Measurements from ENCODE around the gene PYROXD2.

Gene PYROXD2

DNA sequence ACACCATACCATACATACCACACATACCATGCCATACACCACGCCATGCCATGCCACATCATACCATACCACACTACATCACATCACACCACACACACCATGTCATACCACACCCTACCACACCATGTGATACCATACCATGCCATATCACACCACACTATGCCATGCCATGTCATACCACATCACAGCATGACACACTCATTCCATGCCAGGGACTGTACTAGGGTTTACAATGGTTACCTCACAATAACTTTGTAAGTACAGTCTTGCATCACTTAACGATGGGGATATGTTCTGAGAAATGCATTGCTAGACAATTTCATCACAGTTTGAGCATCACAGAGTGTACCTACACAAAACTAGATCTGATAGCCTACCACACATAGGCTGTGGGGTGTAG is 14.5 kb downstream of the PYROXD2 start:
- Histone ChIP-seq H3K27me3 (ENCODE audit: control insufficient read depth in 3 of 3, insufficient read depth in 3 of 3, low read depth in 1 of 3, low read length in 3 of 3) (no peaks in the 10 kb centered on the region), H3K27ac (replicated peaks; ENCODE audit: low read length) (no peak overlapping the region), H3K4me2 (ENCODE audit: insufficient read depth, low read length, poor library complexity, severe bottlenecking) (no peak overlapping the region), H2AFZ (ENCODE audit: low read length) (no peak overlapping the region), H3K14ac (ENCODE audit: low read length) (no peak overlapping the region), H2BK120ac (ENCODE audit: low read depth, low read length) (no peak overlapping the region), H3K18ac (ENCODE audit: low read length) (no peak overlapping the region), H2BK15ac (ENCODE audit: low read length) (no peak overlapping the region), H3K4ac (ENCODE audit: low read length) (no peak overlapping the region), H3K4me1 (ENCODE audit: control insufficient read depth in 2 of 2, insufficient read depth in 1 of 2, low read depth in 1 of 2, low read length in 2 of 2) (peaks cover 0 to 1% of the 10 kb centered on the region in 2 donors), H3K36me3 (replicated peaks in 1 of 2; ENCODE audit: control insufficient read depth in 2 of 2, insufficient read depth in 2 of 2, low read length in 2 of 2) (no peaks in the 10 kb centered on the region), H2BK12ac (ENCODE audit: low read length) (no peak overlapping the region), H2AK5ac (ENCODE audit: low read depth, low read length) (no peak overlapping the region), H2BK5ac (ENCODE audit: low read length) (no peak overlapping the region), H3K4me3 (ENCODE audit: low read length in 2 of 2) (peak overlapping the region in 1 of 2 donors; percentile 70), H3K9me3 (replicated peaks in 1 of 2; ENCODE audit: control insufficient read depth in 2 of 2, insufficient read depth in 1 of 2, low read depth in 1 of 2, low read length in 2 of 2) (no peaks in the 10 kb centered on the region), H3K9ac (ENCODE audit: low read depth, low read length, poor library complexity) (peak overlapping the region; percentile 46), H3K23ac (ENCODE audit: low read depth, low read length, poor library complexity) (no peak overlapping the region), H3K79me1 (ENCODE audit: low read depth, low read length) (no peaks in the 10 kb centered on the region), H4K91ac (ENCODE audit: low read depth, low read length, poor library complexity) (no peak overlapping the region), H4K8ac (ENCODE audit: low read depth, low read length) (no peak overlapping the region)
- DNase-seq (ENCODE audit: low spot score) = no peak
- WGBS, 2 donors (ENCODE audit: extremely low coverage in 2 of 2, insufficient read length in 2 of 2, insufficient replicate concordance in 1 of 2) = no CpG with 5 or more reads among the region's 2 CpGs

DNA sequence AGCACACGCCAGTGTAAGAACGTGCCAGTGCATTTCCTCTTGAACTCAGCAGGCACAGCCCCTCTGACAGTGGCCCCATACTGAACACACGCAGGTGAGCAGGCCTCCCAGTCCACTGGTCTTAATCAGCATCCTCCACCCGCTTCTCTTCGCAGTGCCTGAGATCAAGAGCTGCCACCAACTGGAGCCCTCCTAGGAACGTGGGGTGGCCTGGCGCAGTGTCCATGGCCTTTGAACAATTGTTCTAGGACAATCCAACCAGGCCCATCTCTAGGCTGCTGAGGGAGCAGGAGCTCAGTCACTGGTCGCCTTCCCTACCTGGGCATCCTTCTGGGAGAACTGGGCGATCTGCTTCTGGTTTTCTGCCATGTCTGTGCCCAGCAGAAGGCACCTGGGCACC is 15.2 kb downstream of the PYROXD2 start:
- H3K79me1 ChIP-seq (ENCODE audit: low read depth, low read length) = no peaks in the 10 kb centered on the region
- H3K23ac ChIP-seq (ENCODE audit: low read depth, low read length, poor library complexity) = no peak overlapping the region
- peak overlapping the region; percentile 52 for H4K8ac ChIP-seq (ENCODE audit: low read depth, low read length)
- H3K4ac ChIP-seq (ENCODE audit: low read length) = no peak overlapping the region
- H2AK5ac ChIP-seq (ENCODE audit: low read depth, low read length) = no peak overlapping the region
- peaks cover 0 to 1% of the 10 kb centered on the region in 2 donors for H3K4me1 ChIP-seq (ENCODE audit: control insufficient read depth in 2 of 2, insufficient read depth in 1 of 2, low read depth in 1 of 2, low read length in 2 of 2)
- no peak overlapping the region for H3K4me3 ChIP-seq (ENCODE audit: low read length in 2 of 2)
- H3K27ac ChIP-seq (replicated peaks; ENCODE audit: low read length) = no peak overlapping the region
- no peak overlapping the region for H3K18ac ChIP-seq (ENCODE audit: low read length)
- H3K36me3 ChIP-seq (replicated peaks in 1 of 2; ENCODE audit: control insufficient read depth in 2 of 2, insufficient read depth in 2 of 2, low read length in 2 of 2) = no peaks in the 10 kb centered on the region
- no peak overlapping the region for H2BK120ac ChIP-seq (ENCODE audit: low read depth, low read length)
- no peak overlapping the region for H2BK15ac ChIP-seq (ENCODE audit: low read length)
- H3K9me3 ChIP-seq (replicated peaks in 1 of 2; ENCODE audit: control insufficient read depth in 2 of 2, insufficient read depth in 1 of 2, low read depth in 1 of 2, low read length in 2 of 2) = no peaks in the 10 kb centered on the region
- no CpG with 5 or more reads among the region's 9 CpGs for WGBS, 2 donors (ENCODE audit: extremely low coverage in 2 of 2, insufficient read length in 2 of 2, insufficient replicate concordance in 1 of 2)
- H2BK12ac ChIP-seq (ENCODE audit: low read length) = no peak overlapping the region
- no peak overlapping the region for H4K91ac ChIP-seq (ENCODE audit: low read depth, low read length, poor library complexity)
- no peak for DNase-seq (ENCODE audit: low spot score)
- no peaks in the 10 kb centered on the region for H3K27me3 ChIP-seq (ENCODE audit: control insufficient read depth in 3 of 3, insufficient read depth in 3 of 3, low read depth in 1 of 3, low read length in 3 of 3)
- no peak overlapping the region for H2AFZ ChIP-seq (ENCODE audit: low read length)
- no peak overlapping the region for H3K4me2 ChIP-seq (ENCODE audit: insufficient read depth, low read length, poor library complexity, severe bottlenecking)
- H3K14ac ChIP-seq (ENCODE audit: low read length) = no peak overlapping the region
- H3K9ac ChIP-seq (ENCODE audit: low read depth, low read length, poor library complexity) = no peak overlapping the region
- H2BK5ac ChIP-seq (ENCODE audit: low read length) = no peak overlapping the region

DNA sequence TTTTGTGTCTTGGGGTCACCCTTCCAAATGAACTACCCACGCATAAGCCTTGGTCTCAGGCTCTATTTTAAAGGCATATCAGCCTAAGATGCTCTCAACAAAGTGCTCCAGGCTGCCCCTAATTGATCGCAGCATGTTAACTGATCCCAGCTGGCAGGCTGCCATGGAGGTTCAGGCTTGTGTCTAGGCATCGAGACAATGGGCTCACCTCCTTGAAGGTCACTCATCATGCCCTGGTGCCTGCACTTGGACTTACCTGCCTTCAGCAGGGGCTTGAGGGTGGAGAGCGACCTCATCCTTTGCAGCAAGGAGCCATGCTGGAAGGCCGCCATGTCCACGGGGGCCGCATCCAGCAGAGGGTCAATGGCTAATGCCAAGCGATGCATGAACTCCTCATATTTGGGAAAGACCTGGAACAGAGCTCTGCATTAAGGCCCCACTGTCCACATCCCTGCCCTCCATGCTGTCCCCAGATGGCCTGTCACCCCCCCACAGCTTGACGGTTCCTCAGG is 17.8 kb downstream of the PYROXD2 start:
- no CpG with 5 or more reads among the region's 9 CpGs for WGBS, 2 donors (ENCODE audit: extremely low coverage in 2 of 2, insufficient read length in 2 of 2, insufficient replicate concordance in 1 of 2)

DNA sequence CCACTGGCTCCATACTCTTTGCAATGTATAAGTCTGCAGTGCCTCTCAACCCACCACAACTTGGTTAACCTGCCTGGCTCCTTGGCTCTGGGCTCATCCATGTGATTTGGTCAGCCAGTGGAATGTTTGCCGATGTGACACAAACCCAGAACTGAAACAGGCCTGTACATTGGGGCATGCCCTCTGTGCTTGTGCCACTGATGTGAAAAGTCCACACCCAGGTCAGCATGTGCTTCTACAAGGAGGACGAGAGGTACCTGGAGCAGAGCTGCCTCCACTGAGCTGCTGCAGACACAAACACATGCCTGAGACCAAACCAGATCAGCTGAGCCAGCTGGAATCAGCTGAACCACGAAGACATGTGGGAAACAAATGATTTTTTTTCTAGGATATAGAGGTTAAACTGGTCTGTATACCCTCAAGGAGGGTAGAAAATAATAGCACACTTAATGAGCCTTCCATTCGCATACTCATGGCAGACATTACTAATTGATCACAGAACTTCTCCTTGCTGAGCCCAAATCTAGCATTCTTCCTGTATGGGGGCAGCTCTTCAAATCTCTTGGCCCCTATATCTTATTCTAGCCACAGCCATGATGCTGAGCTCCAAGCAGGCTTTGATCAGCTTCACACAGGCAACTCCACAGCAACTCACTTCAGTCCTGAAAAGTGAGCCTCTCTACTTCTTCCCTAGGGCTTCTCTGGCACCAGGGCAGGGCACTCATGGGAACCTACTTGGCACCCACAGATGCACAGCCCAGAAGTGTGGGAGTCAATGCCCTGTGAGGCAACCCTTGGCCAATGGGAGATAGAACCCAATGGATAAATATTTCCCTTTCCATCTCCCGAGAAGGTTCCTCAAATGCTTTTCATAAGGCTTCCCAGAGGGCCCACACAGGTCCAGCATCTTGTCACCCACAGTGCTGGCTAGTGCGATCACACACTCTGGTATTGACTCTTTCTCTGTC is 18.6 kb downstream of the PYROXD2 start:
- no peak overlapping the region for H2BK15ac ChIP-seq (ENCODE audit: low read length)
- H2AFZ ChIP-seq (ENCODE audit: low read length) = no peak overlapping the region
- DNase-seq (ENCODE audit: low spot score) = no peak
- no peak overlapping the region for H4K91ac ChIP-seq (ENCODE audit: low read depth, low read length, poor library complexity)
- H3K23ac ChIP-seq (ENCODE audit: low read depth, low read length, poor library complexity) = no peak overlapping the region
- H4K8ac ChIP-seq (ENCODE audit: low read depth, low read length) = no peak overlapping the region
- no peak overlapping the region for H2AK5ac ChIP-seq (ENCODE audit: low read depth, low read length)
- no peak overlapping the region for H3K4ac ChIP-seq (ENCODE audit: low read length)
- H3K36me3 ChIP-seq (replicated peaks in 1 of 2; ENCODE audit: control insufficient read depth in 2 of 2, insufficient read depth in 2 of 2, low read length in 2 of 2) = no peaks in the 10 kb centered on the region
- H3K79me1 ChIP-seq (ENCODE audit: low read depth, low read length) = no peaks in the 10 kb centered on the region
- no peak overlapping the region for H3K9ac ChIP-seq (ENCODE audit: low read depth, low read length, poor library complexity)
- H3K9me3 ChIP-seq (replicated peaks in 1 of 2; ENCODE audit: control insufficient read depth in 2 of 2, insufficient read depth in 1 of 2, low read depth in 1 of 2, low read length in 2 of 2) = no peaks in the 10 kb centered on the region
- no peak overlapping the region for H3K4me3 ChIP-seq (ENCODE audit: low read length in 2 of 2)
- no CpG with 5 or more reads among the region's 6 CpGs for WGBS, 2 donors (ENCODE audit: extremely low coverage in 2 of 2, insufficient read length in 2 of 2, insufficient replicate concordance in 1 of 2)
- H2BK5ac ChIP-seq (ENCODE audit: low read length) = no peak overlapping the region
- H2BK12ac ChIP-seq (ENCODE audit: low read length) = no peak overlapping the region
- H3K14ac ChIP-seq (ENCODE audit: low read length) = no peak overlapping the region
- H3K27me3 ChIP-seq (ENCODE audit: control insufficient read depth in 3 of 3, insufficient read depth in 3 of 3, low read depth in 1 of 3, low read length in 3 of 3) = no peaks in the 10 kb centered on the region
- no peak overlapping the region for H3K18ac ChIP-seq (ENCODE audit: low read length)
- peaks cover 0 to 1% of the 10 kb centered on the region in 2 donors for H3K4me1 ChIP-seq (ENCODE audit: control insufficient read depth in 2 of 2, insufficient read depth in 1 of 2, low read depth in 1 of 2, low read length in 2 of 2)
- H3K4me2 ChIP-seq (ENCODE audit: insufficient read depth, low read length, poor library complexity, severe bottlenecking) = no peak overlapping the region
- no peak overlapping the region for H2BK120ac ChIP-seq (ENCODE audit: low read depth, low read length)
- no peak overlapping the region for H3K27ac ChIP-seq (replicated peaks; ENCODE audit: low read length)

More for the DNA sequence above, 17.8 kb downstream of the PYROXD2 start:
- Histone ChIP-seq H4K8ac (ENCODE audit: low read depth, low read length) (no peak overlapping the region), H2BK5ac (ENCODE audit: low read length) (no peak overlapping the region), H2AFZ (ENCODE audit: low read length) (no peak overlapping the region), H3K27me3 (ENCODE audit: control insufficient read depth in 3 of 3, insufficient read depth in 3 of 3, low read depth in 1 of 3, low read length in 3 of 3) (no peaks in the 10 kb centered on the region), H3K79me1 (ENCODE audit: low read depth, low read length) (no peaks in the 10 kb centered on the region), H2BK12ac (ENCODE audit: low read length) (no peak overlapping the region), H3K36me3 (replicated peaks in 1 of 2; ENCODE audit: control insufficient read depth in 2 of 2, insufficient read depth in 2 of 2, low read length in 2 of 2) (no peaks in the 10 kb centered on the region), H3K27ac (replicated peaks; ENCODE audit: low read length) (no peak overlapping the region), H2AK5ac (ENCODE audit: low read depth, low read length) (no peak overlapping the region), H3K9me3 (replicated peaks in 1 of 2; ENCODE audit: control insufficient read depth in 2 of 2, insufficient read depth in 1 of 2, low read depth in 1 of 2, low read length in 2 of 2) (no peaks in the 10 kb centered on the region), H3K14ac (ENCODE audit: low read length) (no peak overlapping the region), H3K4me1 (ENCODE audit: control insufficient read depth in 2 of 2, insufficient read depth in 1 of 2, low read depth in 1 of 2, low read length in 2 of 2) (peaks cover 0 to 1% of the 10 kb centered on the region in 2 donors), H3K4me2 (ENCODE audit: insufficient read depth, low read length, poor library complexity, severe bottlenecking) (no peak overlapping the region), H2BK15ac (ENCODE audit: low read length) (no peak overlapping the region), H4K91ac (ENCODE audit: low read depth, low read length, poor library complexity) (no peak overlapping the region), H3K18ac (ENCODE audit: low read length) (no peak overlapping the region), H3K4me3 (ENCODE audit: low read length in 2 of 2) (no peak overlapping the region), H3K9ac (ENCODE audit: low read depth, low read length, poor library complexity) (no peak overlapping the region), H2BK120ac (ENCODE audit: low read depth, low read length) (no peak overlapping the region), H3K4ac (ENCODE audit: low read length) (no peak overlapping the region), H3K23ac (ENCODE audit: low read depth, low read length, poor library complexity) (no peak overlapping the region)
- no peak for DNase-seq (ENCODE audit: low spot score)

Measured in neuronal stem cell (in vitro differentiated cells).